ENCODE measurements around the gene ISG15.

ISG15 gene

GRCh38 chr1:1013105-1013921 is at the start of gene ISG15:
Gene ISG15, plus strand, starts transcription at chr1:1013497. Its CDS starts 77 bp downstream, at chr1:1013574.
- peak; percentile 78 for DNase-seq

GRCh38 chr1:963746-964525 is 49.4 kb upstream of the ISG15 start:
- no peak for DNase-seq

GRCh38 chr1:964691-965525 is 48.4 kb upstream of the ISG15 start:
- no peak for DNase-seq

GRCh38 chr1:965526-966134 is 47.7 kb upstream of the ISG15 start:
- no peak for DNase-seq

- DNase-seq, result no peak
These were observed 47.1 kb upstream of the ISG15 start, which contains the start of gene PLEKHN1 for GRCh38 chr1:966135-966703. Gene PLEKHN1, plus strand, starts transcription at chr1:966482. Its CDS starts 50 bp downstream, at chr1:966532.

- DNase-seq, result no peak
These were observed 46.5 kb upstream of the ISG15 start for GRCh38 chr1:966704-967300.

GRCh38 chr1:967466-968343 is 45.6 kb upstream of the ISG15 start:
- no peak for DNase-seq

GRCh38 chr1:969260-969855 is 43.9 kb upstream of the ISG15 start:
- no peak for DNase-seq

- DNase-seq, result no peak
These were observed 42.9 kb upstream of the ISG15 start for GRCh38 chr1:970242-970972.

GRCh38 chr1:970973-971730 is 42.1 kb upstream of the ISG15 start:
- DNase-seq, result no peak

- no peak for DNase-seq
These were observed 41.4 kb upstream of the ISG15 start for GRCh38 chr1:971751-972506.

- no peak for DNase-seq
These were observed 40.4 kb upstream of the ISG15 start for GRCh38 chr1:972726-973458.

GRCh38 chr1:973459-974292 is 39.6 kb upstream of the ISG15 start:
- no peak for DNase-seq

GRCh38 chr1:974293-974640 is 39.0 kb upstream of the ISG15 start:
- DNase-seq, result no peak

- no peak for DNase-seq
These were observed 38.5 kb upstream of the ISG15 start for GRCh38 chr1:974687-975328.

- DNase-seq, result no peak
These were observed 37.9 kb upstream of the ISG15 start for GRCh38 chr1:975365-975764.

All from NCI-H345 (cell line).